ENCODE measurements around the gene FAM136A. TPM values are rescaled to one million over a fixed set of nuclear protein-coding genes. Genes with fewer than 3 reads are reported as not detected.

FAM136A gene
- total and polyA plus RNA-seq, 10 of the 15 experiments (the other 5 are each of a cell fraction or from before 2014, with no cell fraction given) = 69.3 to 173 (median 107) TPM

GRCh38 chr2:70340761-70341476 lies 39.1 kb upstream of the FAM136A start:
- no peaks in the 10 kb centered on the region for H3K9me3 ChIP-seq (replicated peaks; ENCODE audit: control insufficient read depth, insufficient read depth, low read length)
- H3K4me2 ChIP-seq (ENCODE audit: control insufficient read depth, insufficient read depth) = no peak overlapping the region
- RAD21 ChIA-PET (ENCODE audit: unreplicated experiment) = interaction anchor here (1.0 to 2.9 kb wide), 3 partner anchors 37 to 305 kb away, joined by 3 to 14 read pairs (median 4); no protein-coding TSS in a partner anchor
- no peak overlapping the region for H3K9ac ChIP-seq (ENCODE audit: control insufficient read depth, insufficient read depth, low read length)
- FAIRE-seq (peak; percentile 97), ATAC-seq (peak; percentile 83), DNase-seq (ENCODE audit: low read depth, low spot score) (no peak)
- no peaks in the 10 kb centered on the region for H3K36me3 ChIP-seq (ENCODE audit: control insufficient read depth in 2 of 2, insufficient read depth in 2 of 2, low read length in 1 of 2)
- intact Hi-C loops (cut with micrococcal nuclease; ENCODE audit: unreplicated experiment) (loop anchor here (1.0 to 2.0 kb wide), 2 partner anchors 276 to 308 kb away; no protein-coding TSS in a partner anchor), in situ Hi-C loops (cut with MboI) (loop anchor here (5.0 kb wide), 1 partner anchor 276 kb away; no protein-coding TSS in a partner anchor)
- SMC1A ChIA-PET (ENCODE audit: uncharacterized antibody, unreplicated experiment) = interaction anchor here (1.0 to 2.1 kb wide), 2 partner anchors 276 to 279 kb away, joined by 4 to 6 read pairs; no protein-coding TSS in a partner anchor
- H3K4me1 ChIP-seq (ENCODE audit: control insufficient read depth, insufficient read depth, low read length) = no peaks in the 10 kb centered on the region
- H2AFZ ChIP-seq (ENCODE audit: control insufficient read depth, low read depth, low read length) = no peak overlapping the region
- H3K27me3 ChIP-seq (replicated peaks in 1 of 2; ENCODE audit: control insufficient read depth in 2 of 2, insufficient read depth in 2 of 2, low read length in 1 of 2) = no peaks in the 10 kb centered on the region
- no TSS peak for BruUV-seq (replicated peaks)
- TF ChIP-seq SMC3 (IDR thresholded peaks at IDR 0.05; ENCODE audit: borderline replicate concordance, low read length) = peak; percentile 73
- no peak for TF ChIP-seq ZNF687 (IDR thresholded peaks at IDR 0.05)
- peak; percentile 71 to 79 (median 77) for TF ChIP-seq CTCF (IDR thresholded peaks at IDR 0.05 in 2 of 3, conservative IDR thresholded peaks at IDR 0.05 in 1 of 3; ENCODE audit: control insufficient read depth in 2 of 3, extremely low read depth in 1 of 3, insufficient read depth in 1 of 3, low read depth in 3 of 3, low read length in 3 of 3)
- 0 out of 4 replicates have a peak, but pooled peaks of 1 of the 2 experiments have one; percentile 18 for TF ChIP-seq BHLHE40 (IDR thresholded peaks at IDR 0.05; ENCODE audit: borderline replicate concordance in 1 of 2, low read depth in 2 of 2, low read length in 1 of 2)
- TF ChIP-seq RAD21 (IDR thresholded peaks at IDR 0.05; ENCODE audit: insufficient read depth, low read depth, low read length) = peak; percentile 94
- no peak for TF ChIP-seq KAT2A (conservative IDR thresholded peaks at IDR 0.05; ENCODE audit: control insufficient read depth, low read depth, low read length)
- no peaks in the 10 kb centered on the region for H3K79me2 ChIP-seq (ENCODE audit: control insufficient read depth, insufficient read depth, low read length)
- WGBS (ENCODE audit: insufficient coverage, insufficient replicate concordance, low lambda C conversion rate, missing lambda C conversion rate) = 1% methylated on average over 7 of the region's 7 CpGs
- CTCF ChIA-PET = interaction anchor here (0.6 to 5.5 kb wide), 12 partner anchors 10 to 1257 kb away, joined by 3 to 65 read pairs (median 4); no protein-coding TSS in a partner anchor
- H4K20me1 ChIP-seq (ENCODE audit: control insufficient read depth, insufficient read depth) = no peaks in the 10 kb centered on the region; the same call in 1 of the 2 replicates
- no peak overlapping the region for H3K27ac ChIP-seq (ENCODE audit: control insufficient read depth, insufficient read depth)
- POLR2A ChIA-PET = no interaction called here
- H3K4me3 ChIP-seq = no peak overlapping the region
